Nephron (organoid): ENCODE results near the gene PTPRU.

ENCODE experiments used
- H3K27ac Mint-ChIP-seq, 3 experiments: 2 replicates each; pipeline ENCODE4 v1.8.0; 2020; ENCODE audit warnings: mixed read lengths in 3 of 3, mild to moderate bottlenecking in 2 of 3, moderate library complexity in 1 of 3
- H3K27me3 Mint-ChIP-seq: 2 replicates; pipeline ENCODE4 v1.8.0; 2021; ENCODE audit warnings: low read depth, mild to moderate bottlenecking, moderate library complexity, mixed read lengths
- H3K36me3 Mint-ChIP-seq: 2 replicates; pipeline ENCODE4 v1.8.0; 2020; ENCODE audit warnings: low read depth, mixed read lengths
- H3K4me1 Mint-ChIP-seq: 2 replicates; pipeline ENCODE4 v1.8.0; 2020; ENCODE audit warnings: mixed read lengths
- H3K4me3 Mint-ChIP-seq, 3 experiments: 2 replicates each; pipeline ENCODE4 v1.8.0; 2020; ENCODE audit warnings: mild to moderate bottlenecking in 3 of 3, mixed read lengths in 3 of 3, moderate library complexity in 2 of 3
- H3K9me3 Mint-ChIP-seq: 2 replicates; pipeline ENCODE4 v1.8.0; 2020; ENCODE audit warnings: mixed read lengths
- TF ChIP-seq, protein P1 (sequence below), 3 experiments: fragments of 200-600 bp; sonication (generic); IDR thresholded peaks; one replicate each; pipeline ENCODE4 v1.5.0; 2021; ENCODE audit warnings: antibody characterized with exemption in 3 of 3; ENCODE audit not compliant: unreplicated experiment in 3 of 3

The PTPRU gene

DNA sequence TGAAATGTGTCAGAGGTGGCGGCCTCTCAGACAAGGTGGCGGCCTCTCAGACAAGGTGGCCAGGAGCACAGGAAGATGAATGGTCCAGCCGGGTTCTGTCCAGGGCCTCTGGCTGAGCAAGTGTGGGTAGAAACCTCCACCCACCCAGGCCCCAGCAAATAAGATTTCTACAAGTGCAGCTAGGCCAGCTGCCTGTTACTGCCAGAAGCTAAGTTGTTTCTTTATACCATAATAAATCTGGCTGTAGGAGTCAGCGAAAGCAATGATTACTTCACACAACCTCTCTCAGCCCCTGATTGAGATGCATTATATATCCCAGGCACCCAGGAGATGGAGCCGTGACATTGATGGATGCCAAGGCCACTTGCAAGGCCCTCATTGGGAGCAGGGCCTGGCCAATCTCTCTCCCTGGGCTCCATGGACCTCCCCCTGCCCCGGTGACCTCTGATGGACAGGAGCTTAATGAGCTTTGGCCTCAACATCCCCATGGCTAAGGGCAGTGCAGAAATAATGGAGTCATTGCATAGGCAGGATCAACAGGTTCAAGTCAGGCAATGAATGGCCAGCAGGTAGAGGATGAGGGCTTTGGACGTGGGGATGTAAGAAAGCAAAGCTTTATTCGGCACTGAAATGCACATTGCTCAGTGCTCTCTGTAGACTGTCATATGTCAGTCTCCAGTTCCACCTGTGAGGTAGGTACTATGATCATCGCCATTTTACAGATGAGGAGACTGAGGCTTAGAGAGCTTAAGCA lies 92.9 kb downstream of the PTPRU start:
- peaks cover 23% of the 10 kb centered on the region for H3K4me1 Mint-ChIP-seq
- peaks cover 3% of the 10 kb centered on the region for H3K36me3 Mint-ChIP-seq
- no peak overlapping the region for H3K27ac Mint-ChIP-seq
- TF ChIP-seq, protein P1, sequence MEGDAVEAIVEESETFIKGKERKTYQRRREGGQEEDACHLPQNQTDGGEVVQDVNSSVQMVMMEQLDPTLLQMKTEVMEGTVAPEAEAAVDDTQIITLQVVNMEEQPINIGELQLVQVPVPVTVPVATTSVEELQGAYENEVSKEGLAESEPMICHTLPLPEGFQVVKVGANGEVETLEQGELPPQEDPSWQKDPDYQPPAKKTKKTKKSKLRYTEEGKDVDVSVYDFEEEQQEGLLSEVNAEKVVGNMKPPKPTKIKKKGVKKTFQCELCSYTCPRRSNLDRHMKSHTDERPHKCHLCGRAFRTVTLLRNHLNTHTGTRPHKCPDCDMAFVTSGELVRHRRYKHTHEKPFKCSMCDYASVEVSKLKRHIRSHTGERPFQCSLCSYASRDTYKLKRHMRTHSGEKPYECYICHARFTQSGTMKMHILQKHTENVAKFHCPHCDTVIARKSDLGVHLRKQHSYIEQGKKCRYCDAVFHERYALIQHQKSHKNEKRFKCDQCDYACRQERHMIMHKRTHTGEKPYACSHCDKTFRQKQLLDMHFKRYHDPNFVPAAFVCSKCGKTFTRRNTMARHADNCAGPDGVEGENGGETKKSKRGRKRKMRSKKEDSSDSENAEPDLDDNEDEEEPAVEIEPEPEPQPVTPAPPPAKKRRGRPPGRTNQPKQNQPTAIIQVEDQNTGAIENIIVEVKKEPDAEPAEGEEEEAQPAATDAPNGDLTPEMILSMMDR (IDR thresholded peaks at IDR 0.05; ENCODE audit: unreplicated experiment in 3 of 3): no peak
- peaks cover 15% of the 10 kb centered on the region for H3K27me3 Mint-ChIP-seq
- no peak overlapping the region for H3K4me3 Mint-ChIP-seq
- H3K9me3 Mint-ChIP-seq: no peaks in the 10 kb centered on the region

DNA sequence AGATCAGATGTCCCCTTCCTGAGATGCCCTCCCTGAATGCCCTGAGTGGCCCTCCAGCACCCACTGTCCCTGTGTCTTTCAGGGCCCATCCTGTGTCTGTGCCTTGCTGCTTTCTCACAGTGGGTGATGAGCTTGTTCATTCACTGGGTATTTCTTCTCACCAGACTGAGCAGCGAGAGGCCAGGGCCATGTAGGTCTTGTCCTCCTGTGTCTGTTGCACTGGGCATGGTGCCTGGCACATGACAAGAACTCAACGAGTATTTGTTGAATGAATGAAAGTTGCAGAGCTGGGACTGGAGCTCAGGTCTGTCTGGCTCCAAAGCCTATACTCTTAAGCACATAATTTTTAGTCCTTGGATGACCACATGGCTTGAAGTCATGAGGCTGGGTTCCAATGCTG lies 93.8 kb downstream of the PTPRU start:
- peaks cover 12% of the 10 kb centered on the region for H3K27me3 Mint-ChIP-seq
- H3K4me1 Mint-ChIP-seq: peaks cover 23% of the 10 kb centered on the region
- H3K4me3 Mint-ChIP-seq: no peak overlapping the region
- no peaks in the 10 kb centered on the region for H3K9me3 Mint-ChIP-seq
- H3K36me3 Mint-ChIP-seq: peaks cover 3% of the 10 kb centered on the region
- TF ChIP-seq, protein P1 (IDR thresholded peaks at IDR 0.05; ENCODE audit: unreplicated experiment in 3 of 3): no peak
- H3K27ac Mint-ChIP-seq: no peak overlapping the region

DNA sequence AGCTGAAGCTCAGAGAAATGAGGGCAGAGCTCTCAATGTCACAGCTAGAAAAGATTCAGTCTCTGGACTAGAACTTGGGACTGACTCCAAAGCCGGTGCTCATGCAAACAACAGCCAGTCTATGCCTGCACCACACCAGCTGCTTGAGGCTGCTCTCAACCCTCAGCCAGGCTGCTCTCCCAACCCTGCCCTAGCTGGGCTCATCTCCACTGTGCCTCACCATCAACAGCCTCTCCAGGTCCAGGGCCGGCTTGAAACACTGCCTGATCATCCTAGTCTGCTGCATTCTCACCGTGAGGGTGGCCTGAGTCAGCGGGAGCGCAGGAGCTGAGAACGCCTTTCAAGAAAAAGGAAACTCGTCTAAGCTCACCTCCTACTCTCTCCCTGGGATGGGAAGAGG lies 94.5 kb downstream of the PTPRU start:
- TF ChIP-seq, protein P1 (IDR thresholded peaks at IDR 0.05; ENCODE audit: unreplicated experiment in 3 of 3): no peak
- Mint-ChIP-seq H3K27ac (peak overlapping the region in 1 of 3 experiments; percentile 20), H3K4me3 (no peak overlapping the region), H3K27me3 (peaks cover 10% of the 10 kb centered on the region), H3K4me1 (peaks cover 23% of the 10 kb centered on the region), H3K9me3 (no peaks in the 10 kb centered on the region), H3K36me3 (peaks cover 3% of the 10 kb centered on the region)

DNA sequence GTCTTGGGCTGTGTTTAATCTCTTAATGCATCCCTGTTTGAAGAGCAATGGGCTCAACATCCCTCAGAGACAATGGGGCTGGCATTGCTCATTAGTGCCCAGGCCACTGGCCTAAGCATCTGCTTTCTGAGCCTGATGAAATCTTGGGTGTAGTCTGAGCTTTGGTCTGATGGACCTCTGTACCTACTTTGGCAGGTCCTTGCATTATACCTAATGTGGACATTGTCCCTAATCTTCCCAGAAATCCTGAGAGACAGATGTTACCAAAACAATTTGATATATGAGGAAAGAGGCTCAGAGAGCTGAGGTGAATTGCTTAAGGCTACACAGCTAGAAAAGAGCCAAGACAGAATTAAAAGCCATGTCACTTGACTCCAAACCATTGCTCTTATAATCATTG lies 95.0 kb downstream of the PTPRU start:
- H3K4me3 Mint-ChIP-seq: no peak overlapping the region
- peaks cover 23% of the 10 kb centered on the region for H3K4me1 Mint-ChIP-seq
- TF ChIP-seq, protein P1 (IDR thresholded peaks at IDR 0.05; ENCODE audit: unreplicated experiment in 3 of 3): no peak
- H3K9me3 Mint-ChIP-seq: no peaks in the 10 kb centered on the region
- H3K36me3 Mint-ChIP-seq: peaks cover 3% of the 10 kb centered on the region
- H3K27ac Mint-ChIP-seq: peak overlapping the region in 2 of 3 experiments; percentile 20 to 24
- peaks cover 10% of the 10 kb centered on the region for H3K27me3 Mint-ChIP-seq

DNA sequence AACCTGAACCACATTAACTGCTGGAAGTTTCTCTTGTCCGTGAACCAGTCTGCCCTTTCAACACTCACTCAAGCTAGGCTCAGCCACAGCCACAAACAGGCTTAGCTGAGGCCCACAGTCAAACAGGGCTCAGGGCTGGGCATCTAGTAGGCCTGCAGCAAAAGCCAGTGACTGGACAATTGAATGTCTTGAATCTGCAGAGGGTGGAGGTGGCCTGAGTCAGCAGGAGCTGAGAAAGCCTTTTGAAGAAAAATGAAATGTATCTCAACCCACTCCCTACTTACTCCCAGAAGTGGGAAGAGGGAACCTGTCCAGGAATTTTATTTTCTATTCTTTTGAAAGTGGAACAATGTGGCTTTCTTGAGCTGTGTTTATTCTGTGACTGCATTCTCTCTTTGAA lies 95.4 kb downstream of the PTPRU start:
- Mint-ChIP-seq H3K27ac (peak overlapping the region in 2 of 3 experiments; percentile 20 to 24), H3K4me1 (peaks cover 23% of the 10 kb centered on the region), H3K27me3 (peaks cover 10% of the 10 kb centered on the region)

More for the DNA sequence above, 95.4 kb downstream of the PTPRU start:
- TF ChIP-seq, protein P1 (IDR thresholded peaks at IDR 0.05; ENCODE audit: unreplicated experiment in 3 of 3): no peak
- no peaks in the 10 kb centered on the region for H3K9me3 Mint-ChIP-seq
- peaks cover 3% of the 10 kb centered on the region for H3K36me3 Mint-ChIP-seq
- H3K4me3 Mint-ChIP-seq: no peak overlapping the region
